GM19025 (cell line): Measurements from ENCODE around the gene DDO.
"Not testable (repeated sequence)": the region's sequence is repeated elsewhere in the genome, so short reads cannot be mapped to it uniquely, and the experiment has no call there.

Experiments
- ATAC-seq: cut with Tn5 transposase; IDR thresholded peaks from one replicate; pipeline ENCODE4 v1.9.1; 2021; ENCODE audit warnings: mild to moderate bottlenecking, low read depth, moderate library complexity; ENCODE audit not compliant: unreplicated experiment

The DDO gene

GRCh38 chr6:110350593-110350992 lies 64.8 kb downstream of the DDO start:
- ATAC-seq: not testable (repeated sequence)

- no peak for ATAC-seq
Observed at GRCh38 chr6:110348961-110349690, 66.2 kb downstream of the DDO start.

GRCh38 chr6:110345025-110345424 lies 70.3 kb downstream of the DDO start:
- no peak for ATAC-seq

- ATAC-seq: no peak
Observed at GRCh38 chr6:110342759-110343158, 72.6 kb downstream of the DDO start.
